ENCODE data around the gene CALN1.

The CALN1 gene

GRCh38 chr7:72114129-72114528, 298.0 kb downstream of the CALN1 start:
- TF ChIP-seq ZNF274 (IDR thresholded peaks at IDR 0.05; ENCODE audit: low read depth, low read length) = no peak

DNA sequence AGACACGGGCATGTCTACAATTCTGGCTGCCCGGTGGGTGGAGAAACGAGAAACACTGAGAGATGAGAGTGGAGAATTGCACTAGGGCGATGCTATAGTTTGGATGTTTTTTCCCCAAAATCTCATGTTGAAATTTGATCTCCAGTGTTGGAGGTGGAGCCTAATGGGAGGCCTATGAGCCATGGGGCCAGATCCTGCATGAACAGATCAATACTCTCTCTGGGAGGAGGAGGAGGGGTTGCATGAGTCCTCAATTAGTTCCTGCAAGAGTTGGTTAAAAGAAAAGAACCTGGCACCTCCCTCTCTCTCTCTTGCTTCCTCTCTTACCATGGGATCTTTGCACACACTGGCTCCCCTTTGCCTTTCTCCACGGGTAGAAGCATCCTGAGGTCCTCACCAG, 299.1 kb downstream of the CALN1 start:
- TF ChIP-seq ZNF274 (IDR thresholded peaks at IDR 0.05; ENCODE audit: low read depth, low read length) = no peak

More at GRCh38 chr7:72114129-72114528, 298.0 kb downstream of the CALN1 start:
- no peak overlapping the region for H3K4me3 ChIP-seq (ENCODE audit: low read length)

DNA sequence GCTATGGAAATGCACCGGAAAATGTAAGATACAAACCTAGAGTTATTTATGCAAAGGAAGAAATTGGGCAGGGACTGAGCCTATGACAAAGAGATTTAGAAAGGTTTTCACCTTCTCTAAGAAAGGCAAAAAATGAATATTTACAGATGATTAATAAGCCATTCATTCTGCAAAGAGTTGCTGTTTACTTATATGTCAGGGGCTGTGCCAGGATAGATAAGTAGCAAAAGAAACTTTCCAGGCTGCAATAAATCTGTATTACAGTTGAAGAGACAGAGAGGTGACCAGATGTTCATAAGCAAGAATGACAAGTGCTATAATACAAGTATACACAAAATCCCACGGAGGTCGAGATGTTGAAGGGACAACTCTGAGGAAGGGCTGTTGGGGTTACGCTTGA, 299.6 kb downstream of the CALN1 start:
- H3K4me3 ChIP-seq (ENCODE audit: low read length) = no peak overlapping the region
- TF ChIP-seq ZNF274 (IDR thresholded peaks at IDR 0.05; ENCODE audit: low read depth, low read length) = no peak

More for the DNA sequence above, 299.1 kb downstream of the CALN1 start:
- no peak overlapping the region for H3K4me3 ChIP-seq (ENCODE audit: low read length)

GRCh38 chr7:72111086-72111485, 301.1 kb downstream of the CALN1 start:
- no peak overlapping the region for H3K4me3 ChIP-seq (ENCODE audit: low read length)
- no peak for TF ChIP-seq ZNF274 (IDR thresholded peaks at IDR 0.05; ENCODE audit: low read depth, low read length)

DNA sequence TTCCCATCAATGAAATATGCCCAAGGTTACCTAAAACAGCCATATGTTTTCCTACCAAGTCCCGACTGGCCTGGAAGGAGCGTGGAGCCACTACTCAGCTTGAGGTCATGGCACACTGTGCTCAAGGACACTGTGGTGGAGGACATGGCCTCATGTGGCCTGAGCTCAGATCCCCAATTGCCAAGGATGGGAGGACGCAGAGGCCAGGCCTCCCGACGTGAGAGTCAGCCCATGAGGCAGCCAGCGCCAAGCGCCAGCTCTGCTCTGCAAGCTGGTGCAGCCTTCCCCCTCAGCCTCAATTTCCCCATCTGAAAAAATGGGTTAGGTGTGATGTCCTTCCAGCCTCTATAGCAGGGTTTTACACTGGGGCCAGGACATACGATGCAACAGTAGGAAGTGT, 302.6 kb downstream of the CALN1 start:
- no peak overlapping the region for H3K4me3 ChIP-seq (ENCODE audit: low read length)
- no peak for TF ChIP-seq ZNF274 (IDR thresholded peaks at IDR 0.05; ENCODE audit: low read depth, low read length)

DNA sequence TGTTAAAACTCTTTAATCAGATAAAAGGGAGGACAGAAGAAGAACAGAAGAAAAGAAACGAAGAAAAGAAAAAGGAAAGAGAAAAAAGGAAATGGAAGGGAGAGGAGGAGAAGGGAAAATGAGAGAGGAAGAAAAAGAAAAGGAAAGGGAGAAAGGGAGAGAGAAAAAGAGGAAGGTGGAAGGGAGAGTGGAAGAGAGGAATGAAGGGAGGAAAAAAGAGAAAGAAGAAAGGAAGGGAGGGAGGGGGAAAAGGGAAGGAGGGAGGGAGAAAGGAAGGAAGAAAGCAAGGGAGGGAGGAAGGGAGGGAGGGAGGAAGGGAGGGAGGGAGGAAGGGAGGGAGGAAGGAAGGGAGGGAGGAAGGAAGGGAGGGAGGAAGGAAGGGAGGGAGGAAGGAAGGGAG, 305.7 kb downstream of the CALN1 start:
- no peak for TF ChIP-seq ZNF274 (IDR thresholded peaks at IDR 0.05; ENCODE audit: low read depth, low read length)

DNA sequence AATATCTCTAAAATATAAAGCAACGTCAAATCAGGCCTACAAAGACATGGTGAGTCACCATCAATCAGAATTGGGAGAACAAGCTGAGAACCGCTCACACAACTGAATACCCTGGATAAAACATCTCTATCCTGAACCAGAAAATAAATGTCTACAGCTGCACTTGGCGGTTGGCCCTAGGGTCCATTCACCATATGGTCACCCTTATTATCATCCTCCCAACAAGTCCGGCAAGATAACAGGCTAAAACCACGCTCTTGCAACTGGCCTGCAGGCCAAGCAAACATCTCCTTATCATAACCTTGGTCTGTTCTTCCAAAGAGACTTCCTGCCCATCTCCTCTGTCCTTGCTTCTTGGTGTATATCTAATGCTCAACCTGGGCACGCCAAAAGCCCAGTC, 310.7 kb downstream of the CALN1 start:
- TF ChIP-seq ZNF274 (IDR thresholded peaks at IDR 0.05; ENCODE audit: low read depth, low read length) = no peak

More for the DNA sequence above, 305.7 kb downstream of the CALN1 start:
- H3K4me3 ChIP-seq (ENCODE audit: low read length) = no peak overlapping the region

DNA sequence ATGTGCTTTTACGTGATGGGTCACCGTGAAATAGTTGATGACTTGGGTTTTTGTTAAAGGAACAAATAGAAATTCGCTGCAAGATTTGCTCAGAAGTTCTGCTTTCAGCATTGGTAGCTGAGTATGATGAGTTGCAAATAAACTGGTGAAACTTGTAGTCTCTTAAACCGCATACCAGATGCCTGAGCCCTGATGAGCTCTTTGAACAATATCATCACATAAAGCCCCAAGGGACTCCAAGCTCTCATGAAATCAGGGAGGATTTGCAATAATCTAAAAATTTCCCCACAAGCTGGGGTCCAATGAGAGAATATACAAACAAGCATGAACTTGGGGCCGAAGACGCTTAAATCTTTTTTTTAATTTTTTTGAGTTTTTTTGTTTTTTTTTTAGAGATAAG, 312.4 kb downstream of the CALN1 start:
- TF ChIP-seq ZNF274 (IDR thresholded peaks at IDR 0.05; ENCODE audit: low read depth, low read length) = no peak
- no peak overlapping the region for H3K4me3 ChIP-seq (ENCODE audit: low read length)

More for the DNA sequence above, 310.7 kb downstream of the CALN1 start:
- no peak overlapping the region for H3K4me3 ChIP-seq (ENCODE audit: low read length)

DNA sequence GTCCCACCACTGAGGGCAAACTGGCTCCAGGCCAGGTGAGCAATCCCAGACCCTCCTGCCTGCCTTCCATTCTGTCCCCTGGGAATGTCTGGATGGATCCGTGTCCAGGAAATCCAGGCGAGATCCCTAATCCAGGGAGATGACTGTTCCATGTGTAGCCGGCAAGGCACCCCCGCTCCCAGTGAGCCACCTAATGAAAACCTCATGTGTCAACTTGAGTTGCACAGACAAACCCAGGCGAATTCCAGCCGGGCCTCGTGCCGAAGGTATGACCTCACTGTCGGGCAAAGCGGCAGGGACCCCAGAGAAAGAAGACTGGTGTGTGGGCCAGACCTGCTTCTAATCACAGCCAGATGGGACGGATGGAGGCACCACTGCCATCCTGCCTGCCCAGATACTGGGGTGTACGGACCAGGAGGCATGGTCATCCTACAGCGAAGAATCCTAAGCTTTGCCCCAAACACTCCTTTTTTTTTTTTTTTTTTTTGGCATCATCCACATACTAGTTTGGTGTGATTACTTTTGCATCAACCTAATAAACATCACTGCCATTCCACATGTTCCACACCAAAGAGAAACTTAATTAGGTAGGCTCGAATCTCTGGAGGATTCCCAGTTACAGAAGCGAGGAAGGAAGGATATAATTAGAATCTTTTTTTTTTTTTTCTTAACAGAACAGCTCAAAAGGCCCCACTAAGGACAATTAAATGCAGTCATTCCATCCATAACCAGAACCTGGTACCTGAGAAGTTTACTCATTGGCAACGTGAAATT, 313.1 kb downstream of the CALN1 start:
- no peak overlapping the region for H3K4me3 ChIP-seq (ENCODE audit: low read length)
- no peak for TF ChIP-seq ZNF274 (IDR thresholded peaks at IDR 0.05; ENCODE audit: low read depth, low read length)

DNA sequence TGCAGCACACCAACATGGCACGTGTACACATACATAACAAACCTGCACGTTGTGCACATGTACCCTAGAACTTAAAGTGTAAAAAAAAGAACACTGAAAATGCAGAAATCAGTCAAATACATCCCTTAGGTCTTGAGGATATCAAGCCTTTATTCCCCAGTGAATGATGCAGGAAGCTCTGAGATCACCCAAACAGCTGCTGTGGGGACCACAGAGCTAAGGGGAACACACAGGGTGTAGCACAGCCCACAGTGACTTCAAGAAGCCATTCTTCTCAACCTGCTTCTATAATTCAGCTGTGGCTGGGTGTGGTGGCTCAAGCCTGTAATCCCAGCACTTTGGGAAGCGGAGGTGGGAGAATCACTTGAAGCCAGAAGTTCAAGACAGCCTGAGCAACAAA, 314.9 kb downstream of the CALN1 start:
- TF ChIP-seq ZNF274 (IDR thresholded peaks at IDR 0.05; ENCODE audit: low read depth, low read length) = no peak

GRCh38 chr7:72092769-72093168, 319.4 kb downstream of the CALN1 start:
- TF ChIP-seq ZNF274 (IDR thresholded peaks at IDR 0.05; ENCODE audit: low read depth, low read length) = no peak
- H3K4me3 ChIP-seq (ENCODE audit: low read length) = no peak overlapping the region

More for the DNA sequence above, 314.9 kb downstream of the CALN1 start:
- no peak overlapping the region for H3K4me3 ChIP-seq (ENCODE audit: low read length)

DNA sequence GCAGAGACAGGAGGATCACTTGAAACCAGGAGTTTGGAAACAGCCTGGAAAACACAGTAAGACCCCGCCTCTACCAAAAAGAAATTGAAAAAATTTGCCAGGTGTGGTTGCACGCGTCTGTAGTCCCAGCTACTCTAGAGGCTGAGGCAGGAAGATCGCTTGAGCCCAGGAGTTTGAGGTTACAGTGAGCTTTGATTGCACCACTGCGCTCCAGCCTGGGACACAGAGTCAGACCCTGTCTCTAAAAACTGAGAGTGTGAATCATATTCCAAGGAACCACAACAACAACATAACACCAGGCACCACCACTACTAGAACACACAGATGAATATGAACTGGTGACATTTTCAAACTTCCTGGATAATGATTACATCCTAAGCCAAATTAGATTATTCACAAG, 324.2 kb downstream of the CALN1 start:
- H3K4me3 ChIP-seq (ENCODE audit: low read length) = no peak overlapping the region
- no peak for TF ChIP-seq ZNF274 (IDR thresholded peaks at IDR 0.05; ENCODE audit: low read depth, low read length)

DNA sequence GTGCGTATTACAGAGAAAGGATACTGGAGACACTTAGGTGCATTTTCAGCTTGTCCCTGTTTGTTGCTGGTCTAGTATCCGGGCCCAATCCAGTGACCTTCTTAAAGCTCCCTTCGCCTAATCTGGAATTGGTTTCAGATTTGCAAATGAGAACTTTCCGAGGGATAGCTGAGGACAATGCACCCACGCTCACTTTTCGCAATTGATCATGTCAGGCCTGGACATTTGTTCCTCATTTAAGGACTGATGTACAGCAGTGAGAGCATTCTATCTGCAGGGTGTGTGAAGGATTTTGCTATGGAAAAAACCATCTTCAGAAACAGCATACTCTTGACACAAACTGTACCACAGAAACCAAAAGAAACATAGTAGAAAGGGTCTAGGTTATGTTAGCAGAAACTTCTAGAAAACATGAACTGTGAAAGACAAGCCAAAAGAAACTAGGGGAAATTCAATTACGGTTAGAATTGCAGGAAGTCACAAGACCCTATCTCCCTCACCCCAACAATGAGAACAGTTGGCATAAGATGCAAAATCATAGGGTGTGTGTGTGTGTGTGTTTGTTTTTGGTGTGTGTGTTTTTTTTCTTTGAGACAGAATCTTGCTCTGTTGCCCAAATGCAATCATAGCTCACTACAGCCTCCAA, 331.1 kb downstream of the CALN1 start:
- H3K4me3 ChIP-seq (ENCODE audit: low read length) = no peak overlapping the region
- TF ChIP-seq ZNF274 (IDR thresholded peaks at IDR 0.05; ENCODE audit: low read depth, low read length) = no peak

- no peak overlapping the region for H3K4me3 ChIP-seq (ENCODE audit: low read length)
- TF ChIP-seq ZNF274 (IDR thresholded peaks at IDR 0.05; ENCODE audit: low read depth, low read length) = no peak
Observed at GRCh38 chr7:72080341-72080766, 331.8 kb downstream of the CALN1 start.

DNA sequence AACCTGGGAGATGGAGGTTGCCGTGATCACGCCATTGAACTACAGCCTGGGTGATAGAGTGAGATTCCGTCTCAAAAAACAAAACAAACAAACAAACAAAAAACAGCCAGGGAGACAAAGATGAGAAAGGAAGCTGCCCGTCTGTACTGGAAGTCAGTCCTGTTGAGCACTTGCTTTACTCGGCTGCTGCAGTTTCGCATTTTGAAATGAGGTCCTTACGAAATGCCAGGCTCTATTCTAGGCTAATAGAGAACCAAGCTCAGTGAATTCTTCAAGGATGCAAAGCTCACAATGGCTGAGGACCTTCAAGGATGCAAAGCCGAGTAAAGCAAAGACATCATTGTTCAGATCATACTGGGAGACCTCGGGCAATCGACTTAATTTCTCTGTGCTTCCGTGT, 333.3 kb downstream of the CALN1 start:
- no peak for TF ChIP-seq ZNF274 (IDR thresholded peaks at IDR 0.05; ENCODE audit: low read depth, low read length)
- no peak overlapping the region for H3K4me3 ChIP-seq (ENCODE audit: low read length)
